A549 treated with CORT108297 at 1 μM for 4 hours (cell line): ENCODE measurements around the gene PADI2. TPM values are rescaled to one million over a fixed set of nuclear protein-coding genes. Genes with fewer than 3 reads are reported as not detected.

Source experiments
- total RNA-seq: library from RNA; stranded (reverse); fragments of 200-300 nt; extraction: Qiagen RNA extraction; gene quantifications from 5 replicates; pipeline ENCODE4 v1.2.3, GENCODE V29; 2022

Gene PADI2
- 0.98 to 1.5 TPM (median 1.3 TPM) in 5 replicates for total RNA-seq

GRCh38 chr1:17119076-17119772, at the start of gene PADI2:
PADI2 (minus strand) TSS chr1:17119451; CDS start chr1:17119371, 80 bp downstream.

GRCh38 chr1:17053685-17054410, 65.4 kb downstream of the PADI2 start, which contains the start of gene SDHB:
SDHB (minus strand) TSS chr1:17054032; CDS start chr1:17054019, 13 bp downstream.

Other genes starting within 250 kb of the PADI2 start
- 11.7 TPM in 1 of 5 replicates, not detected in the others for gene RNU1-2, start 223.5 kb downstream of the PADI2 start, total RNA-seq
- gene CROCC, start 197.5 kb downstream of the PADI2 start, total RNA-seq, result 6.3 to 10.7 TPM (median 8.3 TPM) in 5 replicates
- gene MFAP2, start 138.8 kb downstream of the PADI2 start, total RNA-seq, result 0.35 to 0.62 TPM (median 0.45 TPM) in 5 replicates
- gene ATP13A2, start 107.5 kb downstream of the PADI2 start, total RNA-seq, result 20.9 to 30.3 TPM (median 26.8 TPM) in 5 replicates
- gene SDHB, start 65.4 kb downstream of the PADI2 start, total RNA-seq, result 102 to 112 TPM (median 108 TPM) in 5 replicates
- 1.4 to 2.1 TPM (median 1.9 TPM) in 5 replicates for gene PADI1, start 85.7 kb upstream of the PADI2 start, total RNA-seq
- gene PADI3, start 129.6 kb upstream of the PADI2 start, total RNA-seq, result 1.1 to 1.7 TPM (median 1.5 TPM) in 5 replicates
- not detected in 5 replicates for gene PADI4, start 188.7 kb upstream of the PADI2 start, total RNA-seq